ENCODE measurements around the gene STARD10. TPM values are rescaled to one million over a fixed set of nuclear protein-coding genes. Genes with fewer than 3 reads are reported as not detected.

Gene STARD10
- total RNA-seq, 2 experiments from 2014 or later: 10.4 to 12.9 TPM

DNA sequence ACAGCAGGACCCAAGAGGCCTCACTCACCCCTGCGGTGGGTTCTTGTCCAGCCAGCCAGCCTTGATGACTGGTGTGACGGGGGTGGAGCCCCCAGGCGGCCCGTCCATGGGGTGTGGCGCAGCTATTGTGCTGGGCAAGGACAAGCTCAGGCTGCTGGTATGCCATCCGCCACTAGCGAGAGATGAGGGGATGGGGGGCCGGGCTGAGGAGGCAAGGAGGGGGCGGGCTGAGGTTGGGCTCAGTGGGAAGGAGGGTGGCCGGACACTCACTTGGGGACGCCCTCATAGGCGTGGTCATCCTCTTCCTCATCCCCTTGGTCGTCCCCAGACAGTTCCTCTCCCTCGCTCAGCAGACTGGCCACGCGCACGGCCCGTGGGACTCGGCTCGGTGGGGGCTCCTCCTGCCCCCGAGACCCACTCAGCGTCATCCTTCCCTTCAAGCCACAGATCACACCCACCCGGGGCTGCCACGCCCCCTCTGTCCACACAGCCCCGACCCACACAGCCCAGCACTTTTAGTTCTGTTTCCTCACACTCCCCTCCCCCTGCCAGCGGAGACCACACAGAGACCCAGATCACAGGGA lies 81.6 kb downstream of the STARD10 start:
- no TSS peak for BruUV-seq (replicated peaks)
- H3K4me1 ChIP-seq (ENCODE audit: insufficient read depth, low read length, poor library complexity, severe bottlenecking): no peaks in the 10 kb centered on the region

DNA sequence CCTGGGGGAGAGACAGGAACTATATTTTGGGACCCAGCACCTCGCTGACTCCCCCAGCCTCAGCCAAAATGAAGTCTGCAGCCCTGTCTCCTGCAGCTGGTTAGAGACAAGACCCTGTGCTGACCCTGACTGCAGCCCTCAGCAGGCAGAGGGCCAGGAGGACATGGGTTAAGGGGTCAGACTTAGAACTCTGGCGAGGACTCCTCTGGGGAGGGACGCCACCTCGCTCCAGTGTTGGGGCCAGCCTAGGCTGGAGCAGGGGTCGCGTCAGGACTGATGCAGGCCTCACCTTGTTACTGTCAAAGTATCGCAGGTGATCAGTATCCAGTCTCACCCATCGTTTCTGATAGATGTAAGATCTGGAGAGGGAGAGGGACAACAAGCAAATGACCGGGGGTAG lies 82.7 kb downstream of the STARD10 start:
- no peak overlapping the region for H3K4me3 ChIP-seq (ENCODE audit: low read depth, low read length, poor library complexity, severe bottlenecking)
- TF ChIP-seq, protein P1, sequence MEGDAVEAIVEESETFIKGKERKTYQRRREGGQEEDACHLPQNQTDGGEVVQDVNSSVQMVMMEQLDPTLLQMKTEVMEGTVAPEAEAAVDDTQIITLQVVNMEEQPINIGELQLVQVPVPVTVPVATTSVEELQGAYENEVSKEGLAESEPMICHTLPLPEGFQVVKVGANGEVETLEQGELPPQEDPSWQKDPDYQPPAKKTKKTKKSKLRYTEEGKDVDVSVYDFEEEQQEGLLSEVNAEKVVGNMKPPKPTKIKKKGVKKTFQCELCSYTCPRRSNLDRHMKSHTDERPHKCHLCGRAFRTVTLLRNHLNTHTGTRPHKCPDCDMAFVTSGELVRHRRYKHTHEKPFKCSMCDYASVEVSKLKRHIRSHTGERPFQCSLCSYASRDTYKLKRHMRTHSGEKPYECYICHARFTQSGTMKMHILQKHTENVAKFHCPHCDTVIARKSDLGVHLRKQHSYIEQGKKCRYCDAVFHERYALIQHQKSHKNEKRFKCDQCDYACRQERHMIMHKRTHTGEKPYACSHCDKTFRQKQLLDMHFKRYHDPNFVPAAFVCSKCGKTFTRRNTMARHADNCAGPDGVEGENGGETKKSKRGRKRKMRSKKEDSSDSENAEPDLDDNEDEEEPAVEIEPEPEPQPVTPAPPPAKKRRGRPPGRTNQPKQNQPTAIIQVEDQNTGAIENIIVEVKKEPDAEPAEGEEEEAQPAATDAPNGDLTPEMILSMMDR (conservative IDR thresholded peaks at IDR 0.05; ENCODE audit: low read length): no peak
- TF ChIP-seq EZH2phosphoT487 (IDR thresholded peaks at IDR 0.05; ENCODE audit: borderline replicate concordance, low read depth, low read length): no peak
- no peak overlapping the region for H3K4me2 ChIP-seq (ENCODE audit: low read length)
- H3K36me3 ChIP-seq (ENCODE audit: insufficient read depth, low read length): peaks cover 58% of the 10 kb centered on the region
- H3K9me2 ChIP-seq (ENCODE audit: insufficient read depth, low read length): no peaks in the 10 kb centered on the region
- no peak for DNase-seq (ENCODE audit: low spot score)
- POLR2A ChIA-PET: no interaction called here
- no peaks in the 10 kb centered on the region for H3K9me3 ChIP-seq (ENCODE audit: low read length)
- no peaks in the 10 kb centered on the region for H4K20me1 ChIP-seq (ENCODE audit: insufficient read depth, low read length)
- H3K27ac ChIP-seq (ENCODE audit: low read depth, low read length, poor library complexity, severe bottlenecking): no peak overlapping the region
- CTCF ChIA-PET (ENCODE audit: unreplicated experiment): no interaction called here
- H3K79me2 ChIP-seq (ENCODE audit: insufficient read depth, low read depth, low read length): no peaks in the 10 kb centered on the region
- intact Hi-C loops (cut with micrococcal nuclease; ENCODE audit: unreplicated experiment): no loop called here
- no peak overlapping the region for H2AFZ ChIP-seq (ENCODE audit: low read length)
- no peaks in the 10 kb centered on the region for H3K4me1 ChIP-seq (ENCODE audit: insufficient read depth, low read length, poor library complexity, severe bottlenecking)
- BruUV-seq (replicated peaks): no TSS peak

More for the DNA sequence above, 81.6 kb downstream of the STARD10 start:
- Histone ChIP-seq H3K79me2 (ENCODE audit: insufficient read depth, low read depth, low read length) (no peaks in the 10 kb centered on the region), H3K4me3 (ENCODE audit: low read depth, low read length, poor library complexity, severe bottlenecking) (no peak overlapping the region), H3K36me3 (ENCODE audit: insufficient read depth, low read length) (peaks cover 58% of the 10 kb centered on the region), H2AFZ (ENCODE audit: low read length) (no peak overlapping the region), H3K9me2 (ENCODE audit: insufficient read depth, low read length) (no peaks in the 10 kb centered on the region), H3K4me2 (ENCODE audit: low read length) (no peak overlapping the region), H4K20me1 (ENCODE audit: insufficient read depth, low read length) (no peaks in the 10 kb centered on the region), H3K9me3 (ENCODE audit: low read length) (no peaks in the 10 kb centered on the region), H3K27ac (ENCODE audit: low read depth, low read length, poor library complexity, severe bottlenecking) (no peak overlapping the region)
- intact Hi-C loops (cut with micrococcal nuclease; ENCODE audit: unreplicated experiment): no loop called here
- ChIA-PET POLR2A (interaction anchor here (0.7 kb wide), 1 partner anchor 36 kb away, joined by 4 read pairs; no protein-coding TSS in a partner anchor), CTCF (ENCODE audit: unreplicated experiment) (no interaction called here)
- no peak for DNase-seq (ENCODE audit: low spot score)
- TF ChIP-seq EZH2phosphoT487 (IDR thresholded peaks at IDR 0.05; ENCODE audit: borderline replicate concordance, low read depth, low read length): no peak
- TF ChIP-seq, protein P1 (conservative IDR thresholded peaks at IDR 0.05; ENCODE audit: low read length): no peak

DNA sequence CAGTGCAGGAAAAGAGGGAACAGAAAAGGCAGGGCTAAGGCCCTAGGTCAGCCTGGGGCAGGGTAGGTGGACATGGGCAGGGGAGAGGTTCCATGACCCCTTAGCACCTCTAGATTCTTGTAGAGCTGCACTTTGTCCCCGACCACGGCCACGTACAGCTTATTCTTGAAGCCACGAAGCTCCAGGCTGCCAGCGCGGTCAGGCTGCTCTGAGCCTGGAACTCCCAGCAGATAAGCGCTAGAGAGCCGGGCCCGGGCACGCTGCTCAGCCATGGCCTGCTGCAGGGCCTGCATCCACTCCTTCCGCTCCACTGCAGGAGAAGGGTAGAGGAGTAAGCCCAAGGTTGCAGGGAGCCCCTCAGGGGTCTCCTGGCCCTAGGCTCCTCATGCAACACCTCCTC lies 83.6 kb downstream of the STARD10 start:
- ChIA-PET CTCF (ENCODE audit: unreplicated experiment) (no interaction called here), POLR2A (no interaction called here)
- no peaks in the 10 kb centered on the region for H3K4me1 ChIP-seq (ENCODE audit: insufficient read depth, low read length, poor library complexity, severe bottlenecking)
- intact Hi-C loops (cut with micrococcal nuclease; ENCODE audit: unreplicated experiment): no loop called here
- no peak for DNase-seq (ENCODE audit: low spot score)
- no peak overlapping the region for H2AFZ ChIP-seq (ENCODE audit: low read length)
- H3K79me2 ChIP-seq (ENCODE audit: insufficient read depth, low read depth, low read length): no peaks in the 10 kb centered on the region
- no peaks in the 10 kb centered on the region for H3K9me3 ChIP-seq (ENCODE audit: low read length)
- H3K9me2 ChIP-seq (ENCODE audit: insufficient read depth, low read length): no peaks in the 10 kb centered on the region
- peaks cover 67% of the 10 kb centered on the region for H3K36me3 ChIP-seq (ENCODE audit: insufficient read depth, low read length)
- H3K4me3 ChIP-seq (ENCODE audit: low read depth, low read length, poor library complexity, severe bottlenecking): no peak overlapping the region
- TF ChIP-seq EZH2phosphoT487 (IDR thresholded peaks at IDR 0.05; ENCODE audit: borderline replicate concordance, low read depth, low read length): no peak
- TF ChIP-seq, protein P1 (conservative IDR thresholded peaks at IDR 0.05; ENCODE audit: low read length): no peak
- H4K20me1 ChIP-seq (ENCODE audit: insufficient read depth, low read length): no peaks in the 10 kb centered on the region
- BruUV-seq (replicated peaks): no TSS peak
- H3K27ac ChIP-seq (ENCODE audit: low read depth, low read length, poor library complexity, severe bottlenecking): no peak overlapping the region
- H3K4me2 ChIP-seq (ENCODE audit: low read length): no peak overlapping the region

Data from OCI-LY7 (cell line).